BLaER1 (cell line): Measurements from ENCODE around the gene CEP85L.

ENCODE experiments used
- H3K27ac ChIP-seq: shearing (Covaris generic); formaldehyde crosslinking; 2 replicates; pipeline ENCODE4 v1.8.1; 2022
- H3K27me3 ChIP-seq: shearing (Covaris generic); formaldehyde crosslinking; 2 replicates; pipeline ENCODE4 v1.8.1; 2022
- H3K36me3 ChIP-seq: shearing (Covaris generic); formaldehyde crosslinking; 2 replicates; pipeline ENCODE4 v1.8.1; 2022
- H3K4me1 ChIP-seq: shearing (Covaris generic); formaldehyde crosslinking; 2 replicates; pipeline ENCODE4 v1.8.1; 2022
- H3K4me2 ChIP-seq: shearing (Covaris generic); formaldehyde crosslinking; 2 replicates; pipeline ENCODE4 v1.8.1; 2022
- H3K4me3 ChIP-seq: shearing (Covaris generic); formaldehyde crosslinking; 2 replicates; pipeline ENCODE4 v1.8.1; 2022
- H3K9ac ChIP-seq: shearing (Covaris generic); formaldehyde crosslinking; 2 replicates; pipeline ENCODE4 v1.8.1; 2022
- H3K9me3 ChIP-seq: shearing (Covaris generic); formaldehyde crosslinking; 2 replicates; pipeline ENCODE4 v1.8.1; 2022
- H4K20me1 ChIP-seq: shearing (Covaris generic); formaldehyde crosslinking; 2 replicates; pipeline ENCODE4 v1.8.1; 2022
- Cebpa-rat ChIP-seq: shearing (Covaris generic); IDR thresholded peaks from 2 replicates; pipeline ENCODE4 v1.8.1; 2022

CEP85L gene

GRCh38 chr6:118548136-118548535, 103.3 kb downstream of the CEP85L start, which contains the start of gene PLN:
PLN (plus strand) TSS chr6:118548296; CDS start chr6:118558922, 10,626 bp downstream.
- Histone ChIP-seq H3K27ac (no peak within 1 kb of the TSS), H3K4me2 (no peak within 1 kb of the TSS), H4K20me1 (no peaks in the 10 kb centered on the region), H3K4me3 (no peak within 1 kb of the TSS), H3K4me1 (peaks cover 6% of the 10 kb centered on the region), H3K27me3 (no peaks in the 10 kb centered on the region), H3K36me3 (no peaks in the 10 kb centered on the region), H3K9me3 (no peaks in the 10 kb centered on the region), H3K9ac (no peak within 1 kb of the TSS)
- TF ChIP-seq Cebpa-rat: no peak

DNA sequence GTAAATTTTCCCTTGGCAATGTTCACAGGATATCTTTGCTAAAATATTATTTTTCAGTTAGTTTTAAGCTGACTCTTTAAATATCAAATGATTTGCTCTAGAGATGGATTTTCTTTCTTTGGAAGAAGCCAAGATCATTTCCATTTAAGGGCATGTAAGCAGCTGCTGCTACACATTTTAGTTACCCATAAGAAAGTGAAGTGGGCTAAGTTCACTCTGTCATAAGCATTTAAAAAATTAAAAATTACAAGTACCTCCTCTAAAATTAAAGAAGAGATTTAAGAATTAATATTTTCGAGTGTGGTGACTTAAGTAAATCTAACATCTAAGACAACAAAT, 104.5 kb downstream of the CEP85L start:
- no peak for TF ChIP-seq Cebpa-rat
- Histone ChIP-seq H3K4me2 (no peak overlapping the region), H4K20me1 (no peaks in the 10 kb centered on the region), H3K27me3 (no peaks in the 10 kb centered on the region), H3K9ac (no peak overlapping the region), H3K36me3 (no peaks in the 10 kb centered on the region), H3K4me3 (no peak overlapping the region), H3K9me3 (no peaks in the 10 kb centered on the region), H3K27ac (no peak overlapping the region), H3K4me1 (no peaks in the 10 kb centered on the region)

- no peak overlapping the region for H3K27ac ChIP-seq
- H3K9ac ChIP-seq: no peak overlapping the region
- no peaks in the 10 kb centered on the region for H4K20me1 ChIP-seq
- no peak for TF ChIP-seq Cebpa-rat
- no peak overlapping the region for H3K4me3 ChIP-seq
- no peak overlapping the region for H3K4me2 ChIP-seq
- no peaks in the 10 kb centered on the region for H3K27me3 ChIP-seq
- no peaks in the 10 kb centered on the region for H3K9me3 ChIP-seq
- no peaks in the 10 kb centered on the region for H3K4me1 ChIP-seq
- H3K36me3 ChIP-seq: no peaks in the 10 kb centered on the region
These were observed 105.1 kb downstream of the CEP85L start for GRCh38 chr6:118546164-118546879.

GRCh38 chr6:118544105-118544504, 107.3 kb downstream of the CEP85L start:
- Histone ChIP-seq H3K4me2 (no peak overlapping the region), H3K36me3 (no peaks in the 10 kb centered on the region), H3K27me3 (no peaks in the 10 kb centered on the region), H3K9ac (no peak overlapping the region), H3K27ac (no peak overlapping the region), H3K4me1 (no peaks in the 10 kb centered on the region), H4K20me1 (no peaks in the 10 kb centered on the region), H3K9me3 (no peaks in the 10 kb centered on the region), H3K4me3 (no peak overlapping the region)
- no peak for TF ChIP-seq Cebpa-rat

DNA sequence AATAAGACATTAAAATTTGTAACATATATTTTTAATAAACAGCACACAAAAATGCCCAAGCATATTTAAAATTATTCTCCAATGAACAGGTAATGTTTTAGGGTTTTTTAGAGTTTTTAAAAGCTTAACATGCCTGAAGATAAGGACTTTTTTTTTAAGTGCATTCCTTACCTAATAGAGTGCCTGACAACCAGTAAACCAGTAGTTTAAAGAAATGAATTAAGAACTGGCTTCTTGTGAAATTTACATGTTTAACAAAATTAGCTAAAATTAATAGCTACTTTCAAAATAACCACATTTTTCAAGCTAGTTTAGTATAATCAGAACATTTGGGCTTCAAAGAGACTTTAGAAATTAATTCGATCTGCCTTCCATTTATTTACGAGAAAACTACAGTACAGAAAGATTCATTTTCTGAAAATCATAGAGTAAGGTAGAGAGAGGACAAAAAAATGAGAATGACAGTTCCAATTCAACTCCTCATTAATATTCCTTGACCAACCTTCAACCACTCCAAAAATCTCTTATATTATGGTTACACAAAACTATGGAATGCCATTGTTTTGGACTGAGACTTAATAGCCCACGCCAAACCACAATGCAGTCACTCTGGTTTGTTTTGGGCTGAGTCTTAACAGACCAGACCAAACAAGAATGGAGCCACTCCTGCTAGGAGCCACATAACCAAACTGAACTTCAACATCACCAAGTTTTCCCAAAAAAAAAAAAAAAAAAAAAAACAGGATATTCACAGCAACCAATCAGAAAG, 109.0 kb downstream of the CEP85L start:
- Histone ChIP-seq H4K20me1 (no peaks in the 10 kb centered on the region), H3K4me1 (no peaks in the 10 kb centered on the region), H3K9ac (no peak overlapping the region), H3K36me3 (no peaks in the 10 kb centered on the region), H3K27me3 (no peaks in the 10 kb centered on the region), H3K4me3 (no peak overlapping the region), H3K4me2 (no peak overlapping the region), H3K27ac (no peak overlapping the region), H3K9me3 (no peaks in the 10 kb centered on the region)
- no peak for TF ChIP-seq Cebpa-rat

GRCh38 chr6:118537574-118537973, 113.8 kb downstream of the CEP85L start:
- Histone ChIP-seq H3K36me3 (no peaks in the 10 kb centered on the region), H3K9ac (no peak overlapping the region), H4K20me1 (no peaks in the 10 kb centered on the region), H3K9me3 (no peaks in the 10 kb centered on the region), H3K4me1 (no peaks in the 10 kb centered on the region), H3K27me3 (no peaks in the 10 kb centered on the region), H3K4me3 (no peak overlapping the region), H3K27ac (no peak overlapping the region), H3K4me2 (no peak overlapping the region)
- no peak for TF ChIP-seq Cebpa-rat

- H4K20me1 ChIP-seq: no peaks in the 10 kb centered on the region
- TF ChIP-seq Cebpa-rat: no peak
- H3K4me3 ChIP-seq: no peak overlapping the region
- no peak overlapping the region for H3K4me2 ChIP-seq
- no peaks in the 10 kb centered on the region for H3K27me3 ChIP-seq
- no peak overlapping the region for H3K27ac ChIP-seq
- no peaks in the 10 kb centered on the region for H3K4me1 ChIP-seq
- H3K9ac ChIP-seq: no peak overlapping the region
- no peaks in the 10 kb centered on the region for H3K36me3 ChIP-seq
- H3K9me3 ChIP-seq: no peaks in the 10 kb centered on the region
These were observed 114.9 kb downstream of the CEP85L start for GRCh38 chr6:118536478-118536877.

DNA sequence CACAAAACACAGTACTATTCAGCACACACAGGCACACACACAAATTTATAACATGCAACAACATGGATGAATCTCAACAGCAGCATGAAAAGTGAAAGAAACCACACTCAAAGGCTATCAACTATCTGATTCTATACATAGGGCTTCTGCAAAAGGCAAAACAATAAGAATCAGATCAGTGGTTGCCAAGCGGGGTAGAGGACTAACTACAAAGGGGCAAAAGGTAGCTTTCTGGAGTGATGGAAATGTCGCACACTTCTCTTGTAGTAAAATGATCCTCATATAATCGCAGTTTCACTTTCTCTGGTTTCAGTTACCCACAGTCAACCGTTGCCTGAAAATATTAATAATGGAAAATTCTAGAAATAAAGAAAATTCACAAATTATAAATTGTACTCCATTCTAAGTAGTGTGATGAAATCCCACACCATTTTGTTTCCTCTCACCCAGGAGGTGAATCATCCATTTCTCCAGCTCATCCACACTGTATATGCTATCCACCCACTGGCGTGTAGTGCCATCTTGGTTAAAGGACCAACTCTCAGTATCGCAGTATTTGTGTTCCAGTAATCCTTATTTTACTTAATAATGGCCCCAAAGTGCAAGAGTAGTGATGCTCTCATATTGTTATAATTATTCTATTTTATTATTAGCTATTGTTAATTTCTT, 116.1 kb downstream of the CEP85L start:
- H3K4me1 ChIP-seq: no peaks in the 10 kb centered on the region
- no peak overlapping the region for H3K4me3 ChIP-seq
- no peak overlapping the region for H3K9ac ChIP-seq
- no peaks in the 10 kb centered on the region for H3K27me3 ChIP-seq
- H3K9me3 ChIP-seq: peaks cover 6% of the 10 kb centered on the region
- H3K36me3 ChIP-seq: no peaks in the 10 kb centered on the region
- H3K27ac ChIP-seq: no peak overlapping the region
- no peaks in the 10 kb centered on the region for H4K20me1 ChIP-seq
- no peak for TF ChIP-seq Cebpa-rat
- H3K4me2 ChIP-seq: no peak overlapping the region

DNA sequence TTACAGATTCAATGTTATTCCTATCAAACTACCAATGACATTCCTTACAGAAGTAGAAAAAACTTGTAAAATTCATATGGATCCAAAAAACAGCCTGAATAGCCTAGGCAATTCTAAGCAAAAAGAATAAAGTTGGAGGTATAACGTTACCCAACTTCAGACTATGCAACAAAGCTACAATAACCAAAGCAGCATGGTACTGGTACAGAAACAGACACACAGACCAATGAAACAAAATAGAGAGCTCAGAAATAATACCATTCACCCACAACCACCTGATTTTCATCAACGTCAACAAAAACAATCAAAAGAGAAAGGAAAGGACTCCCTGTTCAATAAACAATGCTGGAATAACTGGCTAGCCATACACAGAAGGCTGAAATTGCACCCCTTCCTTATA, 120.4 kb downstream of the CEP85L start:
- H3K27me3 ChIP-seq: no peaks in the 10 kb centered on the region
- H4K20me1 ChIP-seq: no peaks in the 10 kb centered on the region
- TF ChIP-seq Cebpa-rat: no peak
- no peaks in the 10 kb centered on the region for H3K36me3 ChIP-seq
- H3K9me3 ChIP-seq: peaks cover 6% of the 10 kb centered on the region
- no peaks in the 10 kb centered on the region for H3K4me1 ChIP-seq
- no peak overlapping the region for H3K4me2 ChIP-seq
- H3K9ac ChIP-seq: no peak overlapping the region
- H3K27ac ChIP-seq: no peak overlapping the region
- no peak overlapping the region for H3K4me3 ChIP-seq

- Histone ChIP-seq H3K27me3 (no peaks in the 10 kb centered on the region), H3K36me3 (no peaks in the 10 kb centered on the region), H3K9me3 (peaks cover 6% of the 10 kb centered on the region), H3K4me1 (no peaks in the 10 kb centered on the region), H3K9ac (no peak overlapping the region), H3K4me3 (no peak overlapping the region), H4K20me1 (no peaks in the 10 kb centered on the region), H3K4me2 (no peak overlapping the region), H3K27ac (no peak overlapping the region)
- no peak for TF ChIP-seq Cebpa-rat
These were observed 121.6 kb downstream of the CEP85L start for GRCh38 chr6:118529756-118530155.
